Psoas muscle (tissue), 8 donors: ENCODE results near the gene PTGDS. TPM values are rescaled to one million over a fixed set of nuclear protein-coding genes. Genes with fewer than 3 reads are reported as not detected.

ENCODE experiments used
- ATAC-seq, 4 donors: fragments of 200-7000 bp; cut with Tn5 transposase; one replicate each; pipeline ENCODE4 v1.9.1; 2020; ENCODE audit warnings: moderate library complexity in 3 of 4, mild to moderate bottlenecking in 2 of 4
- DNase-seq, 2 donors: peaks; one replicate each; pipeline ENCODE4 v3.0.0-alpha.2; 2020
- H3K27ac ChIP-seq: fragments of 200-600 bp; one replicate; pipeline ENCODE4 v1.8.0; 2022
- H3K27me3 ChIP-seq, 3 donors: fragments of 200-600 bp in 1 of 3; one replicate each; pipeline versions ENCODE4 v1.6.1 to v1.8.0; 2013 to 2022; ENCODE audit warnings: low read length in 2 of 3, mild to moderate bottlenecking in 2 of 3, moderate library complexity in 1 of 3; ENCODE audit not compliant: insufficient read depth in 3 of 3
- H3K36me3 ChIP-seq, 2 donors: fragments of 200-600 bp in 1 of 2; one replicate each; pipeline versions ENCODE4 v1.6.1 to v1.8.0; 2013 to 2022; ENCODE audit warnings: low read depth in 1 of 2, mild to moderate bottlenecking in 1 of 2, moderate library complexity in 1 of 2; ENCODE audit not compliant: insufficient read depth in 1 of 2
- H3K4me1 ChIP-seq: fragments of 200-600 bp; one replicate; pipeline ENCODE4 v1.8.0; 2022
- H3K4me3 ChIP-seq: fragments of 200-600 bp; one replicate; pipeline ENCODE4 v1.8.0; 2022; ENCODE audit warnings: mild to moderate bottlenecking
- H3K9me3 ChIP-seq: fragments of 200-600 bp; one replicate; pipeline ENCODE4 v1.8.0; 2022
- WGBS, 3 donors: extraction: QIAGEN DNeasy Blood & Tissue Kit; methylation state at CpG; one replicate each; pipeline versions ENCODE4 v1.1.6 to v1.1.7; 2013; 5-methylcytosine and 5-hydroxymethylcytosine counted together
- intact Hi-C, 2 donors: fragments of 100-400 bp; cut with DNase I; formaldehyde crosslinking; loops; one replicate each; pipeline versions ENCODE4 v1.11.0 to v1.14.2; 2022
- polyA plus RNA-seq, 3 donors: library from polyadenylated mRNA; stranded (reverse); fragments of 200-250 nt; gene quantifications; one replicate each; pipeline ENCODE4 v1.2.3, GENCODE V29; 2013
- total RNA-seq, 4 donors: library from RNA; stranded (reverse); fragmentation: NEBNext Ultra II Directional in 2 of 4; extraction: Animal tissue kit (Norgen Biotek cat#: 25700) in 2 of 4; gene quantifications; one replicate each; pipeline versions ENCODE4 v1.2.1 to v1.2.4, GENCODE V29; 2021 to 2023
- TF ChIP-seq, protein P1 (sequence below): fragments of 200-600 bp; IDR thresholded peaks from one replicate; pipeline ENCODE4 v1.8.0; 2022; ENCODE audit warnings: antibody characterized with exemption
- donor health status: healthy with polysubstance abuse.
- donor health status: DM: no; HTN: no; CAD: no; lungs with moderate emphysema.
- donor health status: Bipolar disorder and iron deficiency.
- donor health status: healthy.
- donor health status: DM: yes; HTN: yes; CAD: no.
- donor health status: DM: no; HTN: no; CAD: no.
- donor health status: DM: no; HTN: no; CAD: no.
- donor health status: DM: yes; HTN: yes; CAD: no.

PTGDS gene
- total and polyA plus RNA-seq, 7 donors: 23.3 to 130 (median 37.9) TPM

DNA sequence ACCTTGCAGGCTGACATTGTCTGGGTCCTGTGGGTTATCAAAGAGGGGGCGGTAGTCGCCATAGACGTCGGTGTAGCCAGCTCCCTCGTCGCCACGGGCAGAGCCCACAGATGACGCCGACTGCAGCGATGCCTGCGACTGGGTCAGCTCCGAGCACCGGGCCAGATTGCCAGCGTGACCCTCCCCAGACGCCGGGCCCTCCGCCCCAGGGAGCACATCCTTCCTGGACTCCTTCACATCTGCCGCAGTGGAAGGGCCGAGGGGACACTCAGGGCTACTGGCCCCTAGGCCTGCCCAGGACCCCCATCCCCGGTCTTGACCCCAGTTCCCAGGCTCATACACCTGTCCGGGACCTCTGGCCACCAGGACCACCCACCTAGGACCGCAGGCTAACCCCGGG is 36.9 kb downstream of the PTGDS start:
- Histone ChIP-seq H3K4me1 (no peaks in the 10 kb centered on the region), H3K36me3 (peaks cover 0 to 79% of the 10 kb centered on the region in 2 donors), H3K4me3 (no peak overlapping the region), H3K9me3 (no peaks in the 10 kb centered on the region), H3K27ac (no peak overlapping the region), H3K27me3 (no peaks in the 10 kb centered on the region)
- DNase-seq: no peak
- no peak for ATAC-seq
- TF ChIP-seq, protein P1, sequence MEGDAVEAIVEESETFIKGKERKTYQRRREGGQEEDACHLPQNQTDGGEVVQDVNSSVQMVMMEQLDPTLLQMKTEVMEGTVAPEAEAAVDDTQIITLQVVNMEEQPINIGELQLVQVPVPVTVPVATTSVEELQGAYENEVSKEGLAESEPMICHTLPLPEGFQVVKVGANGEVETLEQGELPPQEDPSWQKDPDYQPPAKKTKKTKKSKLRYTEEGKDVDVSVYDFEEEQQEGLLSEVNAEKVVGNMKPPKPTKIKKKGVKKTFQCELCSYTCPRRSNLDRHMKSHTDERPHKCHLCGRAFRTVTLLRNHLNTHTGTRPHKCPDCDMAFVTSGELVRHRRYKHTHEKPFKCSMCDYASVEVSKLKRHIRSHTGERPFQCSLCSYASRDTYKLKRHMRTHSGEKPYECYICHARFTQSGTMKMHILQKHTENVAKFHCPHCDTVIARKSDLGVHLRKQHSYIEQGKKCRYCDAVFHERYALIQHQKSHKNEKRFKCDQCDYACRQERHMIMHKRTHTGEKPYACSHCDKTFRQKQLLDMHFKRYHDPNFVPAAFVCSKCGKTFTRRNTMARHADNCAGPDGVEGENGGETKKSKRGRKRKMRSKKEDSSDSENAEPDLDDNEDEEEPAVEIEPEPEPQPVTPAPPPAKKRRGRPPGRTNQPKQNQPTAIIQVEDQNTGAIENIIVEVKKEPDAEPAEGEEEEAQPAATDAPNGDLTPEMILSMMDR: no peak
- intact Hi-C loops: no loop called here
- WGBS, 3 donors: 91 to 94% (median 91%) methylated on average over 18 to 23 of the region's 23 CpGs

DNA sequence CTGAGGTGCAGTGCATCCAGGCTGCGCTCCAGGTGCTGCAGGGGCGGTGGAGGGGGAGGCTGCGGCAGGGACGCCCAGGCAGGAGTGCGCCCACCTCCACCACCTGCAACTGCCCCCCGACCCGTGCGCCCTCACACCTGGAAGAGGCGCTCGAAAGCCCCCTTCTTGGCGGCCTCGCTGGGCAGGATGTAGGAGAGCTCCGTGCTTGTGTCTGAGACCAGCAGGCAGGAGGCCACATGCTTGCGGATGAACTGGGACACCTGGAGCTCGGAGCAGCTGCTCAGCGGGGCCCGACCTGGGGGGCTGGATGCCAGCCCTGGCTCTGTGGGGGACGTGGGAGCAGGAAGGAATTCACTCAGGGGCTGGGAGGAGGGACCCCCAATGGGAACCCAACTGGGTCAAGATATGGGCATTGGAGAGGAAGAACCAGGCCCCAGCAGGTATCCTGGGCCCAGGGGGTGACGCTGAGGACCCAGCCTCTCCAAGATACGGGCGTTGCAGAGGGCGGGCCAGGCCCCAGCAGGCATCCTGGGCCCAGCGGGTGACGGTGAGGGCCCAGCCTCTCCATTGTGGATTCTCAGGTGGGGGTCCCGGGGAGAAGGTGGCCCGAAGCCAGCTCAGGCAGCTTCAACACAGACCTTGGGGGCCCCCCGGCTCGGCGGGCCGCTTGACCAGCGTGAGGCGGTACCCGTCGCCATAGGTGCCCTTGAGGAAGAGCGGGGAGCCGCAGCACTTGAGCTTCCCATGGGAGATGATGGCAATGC is 37.7 kb downstream of the PTGDS start:
- TF ChIP-seq, protein P1: no peak

DNA sequence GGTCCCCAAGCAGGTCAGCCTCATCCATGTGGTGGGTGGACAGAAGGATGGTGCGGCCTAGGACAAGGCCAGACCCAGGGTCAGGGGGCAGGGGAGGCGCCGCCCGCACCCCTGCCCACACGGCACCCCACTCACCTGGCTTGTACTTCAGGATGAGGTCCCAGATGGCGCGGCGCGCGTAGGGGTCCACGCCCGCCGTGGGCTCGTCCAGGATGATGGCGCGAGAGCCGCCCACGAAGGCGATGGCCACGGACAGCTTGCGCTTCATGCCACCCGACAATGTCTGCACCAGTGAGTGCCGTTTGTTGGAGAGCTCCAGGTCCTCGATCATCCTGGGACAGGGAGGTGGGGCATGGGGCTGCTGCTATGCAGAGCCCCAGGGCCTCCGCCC is 38.2 kb downstream of the PTGDS start:
- no peak for DNase-seq
- H3K27me3 ChIP-seq: no peaks in the 10 kb centered on the region
- no peak overlapping the region for H3K4me3 ChIP-seq
- 96 to 98% (median 96%) methylated on average over 20 to 25 of the region's 25 CpGs for WGBS, 3 donors
- peaks cover 0 to 75% of the 10 kb centered on the region in 2 donors for H3K36me3 ChIP-seq
- H3K9me3 ChIP-seq: no peaks in the 10 kb centered on the region
- intact Hi-C loops: no loop called here
- ATAC-seq: no peak
- TF ChIP-seq, protein P1: no peak
- no peaks in the 10 kb centered on the region for H3K4me1 ChIP-seq
- H3K27ac ChIP-seq: no peak overlapping the region

More for the DNA sequence above, 37.7 kb downstream of the PTGDS start:
- intact Hi-C loops: no loop called here
- WGBS, 3 donors: 91 to 94% (median 92%) methylated on average over 34 to 36 of the region's 36 CpGs
- Histone ChIP-seq H3K9me3 (no peaks in the 10 kb centered on the region), H3K4me3 (no peak overlapping the region), H3K36me3 (peaks cover 0 to 72% of the 10 kb centered on the region in 2 donors), H3K4me1 (no peaks in the 10 kb centered on the region), H3K27ac (no peak overlapping the region), H3K27me3 (no peaks in the 10 kb centered on the region)
- ATAC-seq: no peak
- no peak for DNase-seq

DNA sequence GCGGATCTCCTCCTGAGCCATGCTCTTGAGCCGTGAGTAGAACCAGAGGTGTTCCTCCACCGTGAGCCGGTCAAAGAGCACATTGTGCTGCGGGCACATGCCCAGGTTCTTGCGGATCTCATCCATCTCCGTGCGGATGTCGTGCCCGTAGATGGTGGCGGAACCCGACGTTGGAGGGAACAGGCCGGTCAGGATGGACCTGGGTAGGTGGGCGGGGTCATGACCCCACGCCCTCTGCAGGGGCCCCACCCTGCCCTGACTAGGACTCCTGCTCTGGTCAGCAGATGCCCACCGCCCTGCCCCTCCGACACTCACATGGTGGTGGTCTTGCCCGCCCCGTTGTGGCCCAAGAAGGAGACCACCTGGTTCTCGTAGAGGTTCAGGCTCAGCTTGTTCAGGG is 38.7 kb downstream of the PTGDS start:
- no peaks in the 10 kb centered on the region for H3K4me1 ChIP-seq
- TF ChIP-seq, protein P1: no peak
- no peaks in the 10 kb centered on the region for H3K9me3 ChIP-seq
- no peak overlapping the region for H3K4me3 ChIP-seq
- no peaks in the 10 kb centered on the region for H3K27me3 ChIP-seq
- WGBS, 3 donors: 93 to 96% (median 96%) methylated on average over 20 to 21 of the region's 21 CpGs
- H3K36me3 ChIP-seq: peaks cover 0 to 78% of the 10 kb centered on the region in 2 donors
- ATAC-seq: no peak
- no peak overlapping the region for H3K27ac ChIP-seq
- intact Hi-C loops: no loop called here
- DNase-seq: no peak

DNA sequence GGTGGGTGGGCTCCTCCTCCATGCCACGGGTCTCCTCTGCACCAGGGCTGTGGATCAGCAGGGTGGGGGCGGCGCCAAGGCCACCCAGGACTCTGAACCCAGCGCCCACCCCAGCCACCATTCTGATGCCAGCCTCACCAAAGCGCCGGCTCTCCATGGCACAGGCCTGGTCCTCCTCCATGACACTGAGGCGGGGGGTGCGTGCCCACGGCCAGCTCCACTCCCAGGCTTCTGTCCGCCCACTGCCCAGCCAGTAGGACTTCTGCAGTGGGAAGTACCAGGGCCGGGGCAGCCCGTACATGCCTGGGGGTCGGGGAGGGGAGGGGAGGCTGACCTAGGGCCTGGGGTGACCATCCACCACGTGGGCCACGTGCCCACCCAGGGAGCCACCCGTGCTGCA is 39.1 kb downstream of the PTGDS start:
- ATAC-seq (no peak), DNase-seq (no peak)
- WGBS, 3 donors: 91 to 92% (median 92%) methylated on average over 13 to 16 of the region's 16 CpGs
- Histone ChIP-seq H3K36me3 (peaks cover 0 to 78% of the 10 kb centered on the region in 2 donors), H3K9me3 (no peaks in the 10 kb centered on the region), H3K4me1 (no peaks in the 10 kb centered on the region), H3K4me3 (no peak overlapping the region), H3K27me3 (no peaks in the 10 kb centered on the region), H3K27ac (no peak overlapping the region)
- intact Hi-C loops: no loop called here
- TF ChIP-seq, protein P1: no peak
